HepG2 (cell line): ENCODE data around the gene CD19. TPM values are rescaled to one million over a fixed set of nuclear protein-coding genes. Genes with fewer than 3 reads are reported as not detected.

Source experiments
- HIC2 ChIP-seq: sonication (generic); formaldehyde crosslinking; IDR thresholded peaks from 2 replicates; pipeline ENCODE4 v1.9.0; 2022; ENCODE audit warnings: low read depth, missing genetic modification reagents
- HIVEP1 ChIP-seq: sonication (generic); formaldehyde crosslinking; IDR thresholded peaks from 2 replicates; pipeline ENCODE4 v1.4.0; 2020; ENCODE audit warnings: mild to moderate bottlenecking, missing genetic modification reagents
- MEIS2 ChIP-seq: sonication (generic); formaldehyde crosslinking; IDR thresholded peaks from 2 replicates; pipeline ENCODE4 v1.9.0; 2021; ENCODE audit warnings: mild to moderate bottlenecking, missing genetic modification reagents
- PHF5A ChIP-seq: IDR thresholded peaks from one replicate; pipeline ENCODE4 v1.6.1; 2018; ENCODE audit warnings: low read depth, missing genetic modification reagents; ENCODE audit not compliant: unreplicated experiment
- SCMH1 ChIP-seq: sonication (generic); formaldehyde crosslinking; IDR thresholded peaks from 2 replicates; pipeline ENCODE4 v1.9.0; 2021; ENCODE audit warnings: missing genetic modification reagents, mild to moderate bottlenecking, borderline replicate concordance
- SMYD3 ChIP-seq: sonication (generic); formaldehyde crosslinking; IDR thresholded peaks from 2 replicates; pipeline ENCODE4 v1.8.1; 2023; ENCODE audit warnings: mild to moderate bottlenecking, missing genetic modification reagents
- TFAP4 ChIP-seq: sonication (generic); IDR thresholded peaks from 2 replicates; pipeline ENCODE4 v1.6.1; 2016; ENCODE audit warnings: low read depth, borderline replicate concordance
- YY1 ChIP-seq: IDR thresholded peaks from 2 replicates; pipeline ENCODE4 v1.6.1; 2011; ENCODE audit warnings: low read length, low read depth, moderate library complexity, mild to moderate bottlenecking; ENCODE audit not compliant: insufficient read depth, insufficient replicate concordance
- ZBTB20 ChIP-seq: sonication (generic); formaldehyde crosslinking; IDR thresholded peaks from 2 replicates; pipeline ENCODE4 v1.8.1; 2023; ENCODE audit warnings: missing genetic modification reagents, low read depth, mild to moderate bottlenecking, borderline replicate concordance
- ZFP90 ChIP-seq: sonication (generic); formaldehyde crosslinking; IDR thresholded peaks from 2 replicates; pipeline ENCODE4 v1.8.0; 2022; ENCODE audit warnings: missing genetic modification reagents, mild to moderate bottlenecking, inconsistent platforms, borderline replicate concordance
- ZNF530 ChIP-seq: sonication (generic); formaldehyde crosslinking; IDR thresholded peaks from 2 replicates; pipeline ENCODE4 v1.5.0; 2020; ENCODE audit warnings: low read depth, mild to moderate bottlenecking, missing genetic modification reagents
- ZNF614 ChIP-seq: IDR thresholded peaks from 2 replicates; pipeline ENCODE4 v1.6.1; 2018; ENCODE audit warnings: missing biosample characterization, missing genetic modification reagents, inconsistent platforms, borderline replicate concordance
- polyA plus RNA-seq, 8 experiments: library from polyadenylated mRNA; depleted of rRNA in 3 of 8; stranded (reverse) in 7 of 8; unstranded in 1 of 8; fragments of >200 nt; fragmentation: Illumina TruSeq in 4 of 8; extraction: Trizol in 4 of 8; gene quantifications; 2 replicates each; pipeline versions ENCODE4 v1.2.1 to v1.2.3, GENCODE V29; 2011 to 2016; ENCODE audit warnings: low read depth in 4 of 8, missing spikeins in 1 of 8, mixed read lengths in 1 of 8; ENCODE audit not compliant: insufficient read depth in 1 of 8
- total RNA-seq, 5 experiments: library from RNA; depleted of rRNA; stranded (reverse); fragments of >200 nt; fragmentation: Illumina TruSeq; extraction: Trizol; gene quantifications; 2 replicates each; pipeline ENCODE4 v1.2.3, GENCODE V29; 2016; ENCODE audit warnings: low read depth in 1 of 5

The CD19 gene
- total and polyA plus RNA-seq, 2 of the 13 experiments (the other 11 are each of a cell fraction or from before 2014, with no cell fraction given): 0.55 to 1.1 TPM

- TF ChIP-seq HIC2: 0 out of 2 replicates have a peak, but pooled peaks have one; percentile 24
- no peak for TF ChIP-seq SCMH1 (CRISPR knock-in tag)
- peak; percentile 58; the same call in 1 of the 2 replicates for TF ChIP-seq ZFP90 (CRISPR knock-in tag)
- TF ChIP-seq YY1: peak; percentile 39
- TF ChIP-seq HIVEP1 (CRISPR knock-in tag): peak; percentile 49; the same call in 1 of the 2 replicates
- TF ChIP-seq MEIS2: peak; percentile 17; the same call in 1 of the 2 replicates
- TF ChIP-seq ZNF530 (CRISPR knock-in tag): no peak
- no peak for TF ChIP-seq PHF5A (CRISPR knock-in tag)
- 0 out of 2 replicates have a peak, but pooled peaks have one; percentile 35 for TF ChIP-seq ZNF614
- peak; percentile 5; the same call in 1 of the 2 replicates for TF ChIP-seq TFAP4
- TF ChIP-seq SMYD3 (CRISPR knock-in tag): no peak
- TF ChIP-seq ZBTB20 (CRISPR knock-in tag): no peak
- TF ChIP-seq, all 625 proteins: peak for 179
Observed at GRCh38 chr16:28925386-28926228, 6.2 kb upstream of the CD19 start (continued).
